DLD1 (cell line): ENCODE data around the gene GNB4.

ENCODE experiments used
- in situ Hi-C: cut with HindIII; loops from 2 replicates; pipeline ENCODE4 v1.10.0; 2017; ENCODE audit warnings: low sequenced_read_pairs

Gene GNB4

DNA sequence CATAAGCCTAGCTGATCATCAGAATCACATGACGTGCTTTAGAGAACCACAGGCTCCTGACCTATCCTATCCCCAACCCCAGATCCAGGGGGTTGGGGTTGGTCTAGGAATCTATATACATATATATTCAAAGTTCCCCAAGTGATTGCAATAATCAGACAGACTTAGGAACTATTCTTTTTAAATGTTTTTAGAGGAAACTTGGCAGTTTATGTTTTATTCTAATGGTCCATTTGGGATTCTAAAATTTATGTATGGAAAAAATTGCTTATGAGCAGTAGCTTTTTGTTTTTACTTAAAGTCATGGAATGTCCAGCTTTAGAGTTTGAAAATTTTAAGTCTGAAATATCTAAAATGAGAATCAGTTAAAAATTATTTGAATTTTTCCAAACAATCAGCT, 81.6 kb downstream of the GNB4 start:
- in situ Hi-C loops = no loop called here

DNA sequence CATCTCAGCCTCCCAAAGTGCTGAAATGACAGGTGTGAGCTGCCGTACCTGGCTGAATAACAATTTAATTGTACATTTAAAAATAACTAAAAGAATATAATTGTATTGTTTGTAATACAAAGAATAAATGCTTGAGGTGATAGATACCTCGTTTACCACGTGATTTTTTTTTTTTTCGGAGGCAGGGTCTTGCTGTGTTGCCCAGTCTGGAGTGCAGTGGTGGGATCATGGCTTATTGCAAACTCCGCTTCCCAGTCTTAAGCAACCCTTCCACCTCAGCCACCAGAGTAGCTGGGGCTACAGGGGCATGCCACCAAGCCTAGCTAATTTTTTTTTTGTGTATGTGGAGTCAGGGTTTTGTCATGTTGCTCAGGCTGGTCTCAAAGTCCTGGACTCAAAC, 87.9 kb downstream of the GNB4 start:
- in situ Hi-C loops = no loop called here

DNA sequence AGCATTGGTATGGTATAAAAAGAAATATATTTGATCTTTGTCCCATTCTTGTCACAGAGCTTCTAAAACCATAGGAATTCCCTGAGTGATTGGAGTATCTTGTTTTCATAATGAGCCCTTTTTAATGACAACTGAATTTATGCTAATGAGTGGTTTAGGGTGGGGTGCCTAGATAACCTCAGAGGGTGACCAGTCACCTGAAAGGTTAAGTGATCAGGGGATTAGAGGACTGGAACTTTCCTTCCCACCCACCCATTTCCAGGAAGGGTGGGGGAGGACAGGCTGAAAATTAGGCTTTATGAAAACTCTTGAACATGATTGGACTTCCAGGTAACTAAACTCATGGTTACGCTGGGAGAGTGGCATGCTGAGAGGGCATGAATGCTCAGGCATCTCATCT, 95.3 kb downstream of the GNB4 start:
- in situ Hi-C loops = no loop called here

DNA sequence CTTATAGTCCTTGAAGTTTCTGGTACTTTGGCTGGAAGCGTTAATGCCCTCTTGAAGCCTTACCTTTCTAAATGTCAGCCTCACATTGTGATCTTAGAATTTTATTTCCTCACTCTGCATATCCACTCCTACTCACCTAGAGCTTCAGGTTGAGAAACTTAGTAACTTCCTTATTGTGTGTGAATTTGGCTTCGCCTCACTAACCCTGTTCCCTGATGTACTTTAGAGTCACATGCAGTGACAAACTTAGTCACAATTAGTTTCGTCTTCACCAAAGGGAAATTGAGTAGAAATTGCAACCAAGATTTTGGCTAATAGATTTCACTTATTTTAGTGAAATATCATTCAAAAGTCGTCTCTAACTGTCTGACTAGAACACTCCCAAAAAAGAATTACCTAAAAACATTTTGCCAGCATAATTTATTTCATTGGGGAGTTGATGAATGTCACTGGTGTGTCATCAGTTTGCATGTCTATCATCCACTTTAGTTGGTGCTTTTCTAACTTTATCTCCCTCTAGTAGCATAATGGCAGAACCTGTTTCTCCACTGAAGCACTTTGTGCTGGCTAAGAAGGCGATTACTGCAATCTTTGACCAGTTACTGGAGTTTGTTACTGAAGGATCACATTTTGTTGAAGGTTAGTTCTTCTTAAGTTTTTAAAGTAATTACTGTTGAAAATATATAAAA, 102.8 kb downstream of the GNB4 start:
- in situ Hi-C loops = no loop called here

DNA sequence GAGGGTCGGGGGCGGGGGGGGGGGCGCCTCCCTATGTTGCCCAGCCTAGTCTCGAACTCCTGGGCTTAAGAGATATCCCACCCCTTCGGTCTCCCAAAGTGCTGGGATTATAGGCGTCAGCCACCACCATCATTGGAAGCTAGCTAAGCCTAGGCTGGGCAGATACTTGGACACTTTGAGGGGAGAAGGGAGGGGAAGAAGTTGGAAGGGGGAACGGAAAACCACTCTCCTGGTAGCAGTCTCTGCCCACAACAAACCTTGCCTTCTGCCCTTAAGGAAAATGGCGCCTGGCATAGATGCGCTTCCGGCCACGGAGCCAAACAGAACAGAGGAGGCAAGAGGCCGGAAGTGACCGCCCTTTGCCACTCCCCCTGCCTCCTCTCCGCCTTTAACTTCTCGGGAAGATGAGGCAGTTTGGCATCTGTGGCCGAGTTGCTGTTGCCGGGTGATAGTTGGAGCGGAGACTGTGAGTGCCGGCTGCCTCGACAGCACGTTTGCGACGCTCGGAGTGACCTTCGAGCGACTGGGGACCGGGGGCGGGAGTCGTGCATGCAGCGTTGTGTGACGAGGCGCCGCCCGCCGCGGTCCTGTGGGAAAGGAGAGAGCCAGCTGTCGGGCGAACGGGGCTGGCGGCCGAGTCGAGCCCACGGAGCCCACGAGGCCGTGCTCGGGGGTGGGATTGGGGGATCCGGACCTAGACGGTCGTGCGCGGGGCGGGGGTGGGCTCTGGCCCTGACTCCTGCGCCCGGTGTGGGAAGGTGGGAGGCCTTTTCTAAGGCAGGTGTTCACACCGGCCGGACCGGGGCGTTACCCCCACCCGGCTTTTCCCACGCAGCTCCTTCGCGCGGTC, 103.7 kb downstream of the GNB4 start, which contains the start of gene MFN1:
MFN1 (plus strand) TSS at position 365 of the 850 bp plus-strand sequence. CDS start 1,143 bp downstream, outside the sequence.
- in situ Hi-C loops = no loop called here
